GM19351 (cell line): Measurements from ENCODE around the gene TIMM10.

Source experiments
- ATAC-seq: cut with Tn5 transposase; IDR thresholded peaks from one replicate; pipeline ENCODE4 v1.9.1; 2021; ENCODE audit warnings: mild to moderate bottlenecking, moderate library complexity; ENCODE audit not compliant: unreplicated experiment

The TIMM10 gene

DNA sequence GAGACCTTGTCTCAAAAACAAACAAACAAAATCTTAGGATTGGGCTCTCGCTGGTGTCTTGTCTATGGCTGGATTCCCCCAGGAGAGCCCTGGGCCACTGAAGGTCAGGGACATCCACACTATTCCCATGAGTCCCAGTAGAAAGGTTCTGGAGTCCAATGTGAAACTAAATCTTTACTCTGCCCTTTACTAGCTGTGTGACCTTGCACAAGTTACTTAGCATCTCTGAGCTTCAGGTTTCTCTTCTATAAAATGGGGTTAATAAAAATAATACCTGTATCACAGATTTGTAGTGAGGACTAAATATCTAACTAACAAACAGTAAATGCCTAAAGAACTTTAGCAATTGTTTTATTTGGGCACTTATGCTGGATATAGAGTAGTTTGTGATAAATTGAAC, 24.0 kb downstream of the TIMM10 start:
- no peak for ATAC-seq

DNA sequence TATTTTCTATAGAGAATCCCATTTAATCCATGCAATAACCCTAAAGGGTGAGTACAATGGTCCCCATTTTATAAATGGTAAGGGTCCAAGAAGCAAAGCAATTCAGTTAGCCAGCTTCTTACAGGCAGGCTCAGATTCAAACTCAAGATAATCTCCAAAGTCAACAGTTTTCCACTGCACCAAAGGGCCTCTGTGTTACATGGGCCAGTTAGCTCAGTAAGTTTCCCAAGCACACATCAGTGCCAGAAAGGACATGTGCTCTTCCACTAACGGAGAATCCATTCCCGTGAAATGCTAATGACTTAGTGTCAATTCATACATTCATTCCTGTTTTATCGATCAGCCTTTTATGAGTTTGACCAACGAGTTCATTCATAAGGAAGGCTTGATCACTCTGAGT, 26.0 kb downstream of the TIMM10 start:
- no peak for ATAC-seq

DNA sequence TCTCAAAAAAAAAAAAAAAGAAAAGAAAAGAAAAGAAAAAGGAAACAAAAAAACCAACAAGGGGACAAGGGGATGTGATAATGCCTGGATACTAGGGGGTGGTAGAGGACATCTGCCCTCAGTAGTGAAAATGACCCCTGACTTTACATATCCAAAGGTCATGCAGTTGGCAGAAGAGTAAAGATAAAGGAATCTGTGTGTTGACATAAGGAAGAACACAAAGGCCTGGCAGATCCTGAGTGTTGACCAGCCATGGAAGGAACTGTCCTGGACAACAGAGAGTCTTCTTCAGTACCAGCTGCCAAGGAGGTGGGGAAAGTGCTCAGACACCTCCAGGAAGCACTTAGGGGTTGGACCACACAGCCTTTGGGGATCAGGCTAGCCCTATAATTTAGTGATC, 27.7 kb downstream of the TIMM10 start:
- ATAC-seq = no peak

DNA sequence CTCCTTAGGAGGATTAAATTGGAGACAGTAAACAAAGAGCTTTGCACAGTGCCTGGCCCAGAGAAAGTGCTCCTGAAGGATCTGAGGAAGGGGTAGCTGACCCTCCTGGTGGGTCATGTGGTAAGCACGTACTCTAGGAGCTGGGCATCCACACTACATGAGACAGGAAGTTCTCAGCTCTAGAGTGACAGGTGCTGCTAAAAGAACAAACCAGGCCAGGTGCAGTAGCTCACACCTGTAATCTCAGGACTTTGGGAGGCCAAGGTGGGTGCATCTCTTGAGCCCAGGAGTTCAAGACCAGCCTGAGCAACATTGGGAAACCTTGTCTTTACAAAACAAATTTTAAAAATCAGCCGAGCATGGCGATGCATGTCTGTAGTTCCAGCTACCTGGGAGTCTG, 28.2 kb downstream of the TIMM10 start:
- ATAC-seq = no peak

DNA sequence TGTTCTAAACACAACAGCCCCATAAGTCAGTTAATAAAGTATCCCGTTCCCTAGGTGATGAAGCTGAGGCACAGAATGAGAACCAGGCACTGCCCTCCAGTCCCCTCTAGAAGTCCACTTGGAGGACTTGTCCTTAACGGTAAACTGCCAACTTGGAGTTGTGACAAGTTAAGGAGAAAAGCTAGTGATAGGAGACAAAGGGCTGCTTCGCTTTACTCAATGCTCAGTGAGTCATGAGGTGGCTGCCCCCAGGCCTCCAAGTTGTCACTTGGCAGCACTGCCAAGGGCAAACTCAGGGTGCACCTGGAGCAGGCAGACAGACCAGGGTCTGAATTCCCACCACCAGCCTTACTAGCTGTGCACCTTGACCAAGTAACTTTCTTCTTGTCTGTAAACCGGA, 28.6 kb downstream of the TIMM10 start:
- no peak for ATAC-seq

DNA sequence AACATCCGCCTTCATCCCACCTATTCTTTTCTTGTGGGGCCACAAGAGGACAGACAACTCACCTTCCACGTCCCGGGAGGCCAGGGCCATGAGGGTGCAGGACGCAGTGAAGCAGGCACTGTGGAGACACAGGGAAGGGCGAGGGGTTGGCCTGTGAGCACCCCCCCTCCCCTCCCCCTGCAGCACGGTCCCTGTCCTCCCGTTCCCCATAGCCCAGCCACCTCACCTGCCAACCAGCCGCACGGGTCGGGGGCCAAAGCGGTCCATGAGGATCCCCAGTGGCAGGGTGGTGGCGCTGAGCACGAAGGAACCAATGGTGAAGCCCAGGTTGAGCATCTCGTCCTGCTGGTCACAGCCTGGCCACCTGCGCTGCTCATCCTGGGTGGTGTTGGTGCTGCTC, 29.6 kb downstream of the TIMM10 start:
- ATAC-seq = no peak

DNA sequence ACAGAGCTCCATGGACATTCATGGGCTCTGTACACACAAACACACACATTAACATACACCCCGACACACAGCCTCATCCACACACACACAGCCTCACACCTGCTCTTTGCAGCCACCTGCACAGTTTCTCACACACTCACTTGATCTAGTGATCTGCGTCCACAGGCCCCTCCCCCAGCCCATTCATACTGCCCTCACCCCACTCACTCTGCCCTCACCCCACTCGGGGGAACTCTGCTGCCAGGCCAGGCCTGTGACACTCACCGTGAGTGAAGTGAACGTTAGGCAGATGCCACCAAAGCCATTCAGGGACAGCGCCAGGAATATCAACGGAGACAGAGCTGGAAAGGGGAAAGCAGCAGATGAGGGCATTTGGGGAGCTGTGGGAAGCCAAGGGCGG, 30.0 kb downstream of the TIMM10 start:
- ATAC-seq = no peak

DNA sequence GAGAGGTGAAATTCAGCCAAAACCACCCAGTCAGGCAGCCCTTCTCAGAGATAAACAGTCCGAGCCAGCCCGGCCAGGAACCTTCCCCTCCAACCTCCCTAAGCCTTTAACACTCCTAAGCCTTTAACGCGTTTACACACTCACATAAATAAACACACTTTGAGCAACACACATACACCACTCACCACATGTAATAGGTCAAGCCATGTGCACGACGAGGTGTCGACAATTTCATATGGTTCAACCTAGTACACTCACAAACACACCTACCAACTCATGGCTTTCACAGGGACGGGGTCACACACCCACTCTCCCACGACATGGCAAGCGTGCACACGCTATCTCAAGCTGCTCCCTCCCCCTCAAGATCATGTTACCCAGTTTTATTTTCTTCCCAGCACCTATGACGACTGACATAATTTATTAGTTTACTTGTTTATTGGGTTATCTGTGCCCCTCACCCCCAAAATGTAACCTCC, 30.5 kb downstream of the TIMM10 start:
- no peak for ATAC-seq

DNA sequence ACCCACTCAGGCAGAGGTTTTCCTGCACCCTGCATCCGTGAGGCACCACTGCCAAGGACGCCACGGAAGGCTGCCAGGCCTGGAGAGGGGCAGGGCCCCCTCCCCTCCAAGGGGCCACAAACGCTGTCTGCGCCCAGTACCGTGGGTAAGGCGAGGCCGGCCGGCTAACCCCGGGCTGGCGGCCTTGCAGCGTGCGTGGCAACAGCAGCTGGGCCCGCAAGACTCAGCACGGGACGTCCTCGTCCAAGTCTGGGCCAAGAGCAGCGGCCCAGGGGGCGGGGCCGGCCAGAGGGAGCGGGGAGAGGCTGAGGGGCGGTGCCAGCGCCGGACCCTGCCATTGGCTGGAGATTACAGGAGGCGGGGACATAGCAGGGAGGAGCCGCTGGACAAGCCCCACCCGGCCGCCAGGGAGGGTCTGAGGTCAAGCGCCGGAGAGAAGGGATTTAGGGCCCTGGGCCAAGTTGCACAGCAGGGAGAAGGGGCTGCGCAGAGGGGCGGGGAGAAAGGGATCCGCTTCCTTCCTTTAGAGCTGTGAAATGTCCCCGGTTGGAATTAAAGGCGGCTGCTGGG, 31.1 kb downstream of the TIMM10 start:
- peak; percentile 59 for ATAC-seq

DNA sequence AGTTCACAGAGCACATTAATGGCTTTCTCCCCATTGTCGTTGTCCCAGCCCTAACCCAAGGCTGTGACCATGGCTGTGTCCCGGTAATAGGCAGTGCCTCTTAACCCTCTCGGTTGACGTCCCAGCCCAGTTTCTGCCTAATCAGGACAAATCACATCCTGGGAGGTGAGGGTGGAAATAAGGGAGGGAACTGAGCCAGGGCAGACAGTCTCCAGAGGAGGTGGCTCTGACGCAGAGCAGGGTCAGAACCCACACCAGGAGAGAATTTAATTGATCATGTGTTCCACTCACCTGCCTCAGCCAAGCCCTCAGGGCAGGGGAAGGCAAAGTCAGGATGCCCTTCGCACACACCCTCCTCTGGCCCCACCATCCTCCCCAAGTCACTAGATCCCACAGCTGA, 32.0 kb downstream of the TIMM10 start:
- ATAC-seq = no peak

DNA sequence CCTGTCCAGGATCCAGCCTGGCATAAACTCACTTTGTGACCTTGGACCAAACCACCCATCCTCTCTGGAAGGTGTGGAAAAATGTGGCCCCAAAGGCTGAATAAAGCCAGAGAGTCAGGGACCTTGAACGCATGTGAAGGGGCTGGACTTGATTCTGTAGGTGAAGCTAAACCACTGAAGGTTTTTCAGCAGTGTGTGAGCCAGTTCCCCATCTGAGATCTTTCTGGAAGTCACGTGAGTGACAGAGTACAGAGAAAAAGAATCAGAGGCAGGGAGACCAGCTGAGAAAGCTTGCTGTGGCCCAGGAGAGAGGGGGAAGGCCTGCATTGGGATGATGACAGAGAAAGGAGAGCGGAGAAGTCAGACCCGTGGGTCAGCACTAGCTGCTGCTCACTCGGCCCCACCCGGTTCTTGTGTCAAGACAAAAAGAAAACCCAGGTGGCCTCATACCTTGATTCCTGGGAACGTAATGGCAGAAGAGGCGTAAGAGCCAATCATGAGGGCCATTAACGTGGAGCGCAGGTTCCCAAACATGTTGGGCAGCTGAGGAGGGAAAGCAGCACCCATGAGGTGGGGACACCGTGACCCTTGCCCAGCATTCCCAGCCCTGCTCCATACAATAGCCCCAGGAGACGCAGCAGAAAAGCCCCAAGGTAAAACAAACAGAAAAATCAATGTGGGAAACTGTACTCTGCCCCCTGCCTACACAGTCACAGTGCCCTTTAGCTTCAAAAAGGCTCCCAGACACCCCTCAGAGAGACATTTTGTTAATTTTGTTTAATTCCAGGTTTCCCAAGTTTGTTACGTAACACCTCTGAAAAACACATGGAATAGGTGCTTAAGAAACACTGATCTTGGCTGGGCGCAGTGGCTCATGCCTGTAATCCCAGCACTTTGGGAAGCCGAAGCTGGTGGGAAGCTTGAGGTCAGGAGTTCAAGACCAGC, 33.0 kb downstream of the TIMM10 start:
- no peak for ATAC-seq

DNA sequence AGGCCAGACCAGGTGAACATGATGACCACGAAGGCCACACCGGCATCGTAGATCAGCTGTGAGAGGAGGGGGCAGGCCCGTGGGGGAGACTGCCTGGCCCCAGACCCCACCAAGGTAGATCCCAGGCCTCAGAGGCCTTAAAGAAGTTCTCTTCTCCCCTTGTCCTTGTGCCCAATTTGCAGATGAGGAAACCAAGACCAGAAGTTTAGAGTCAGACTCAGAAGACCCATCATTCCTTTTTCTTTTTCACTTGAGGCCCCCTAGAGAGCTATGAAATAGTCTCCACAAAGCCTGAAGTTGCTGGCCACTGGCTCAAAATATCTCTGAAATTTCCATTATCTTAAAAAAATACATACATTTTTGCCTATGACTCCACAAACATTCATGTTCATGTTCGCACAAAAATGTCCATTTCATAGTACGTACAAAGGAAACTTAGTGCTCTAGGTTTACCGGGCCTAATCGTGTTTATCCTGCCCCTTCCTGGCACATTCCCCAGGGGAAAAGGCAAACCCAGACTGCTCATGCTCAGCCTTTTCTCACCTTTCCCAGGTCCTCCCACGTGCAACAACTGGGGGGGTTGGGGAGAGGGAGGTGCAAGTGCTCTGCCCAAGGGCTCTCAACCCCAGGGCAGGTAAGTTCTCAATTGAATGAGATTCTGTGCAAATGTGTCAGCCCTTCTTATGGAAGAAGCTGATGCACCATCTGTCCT, 34.3 kb downstream of the TIMM10 start:
- ATAC-seq = no peak

DNA sequence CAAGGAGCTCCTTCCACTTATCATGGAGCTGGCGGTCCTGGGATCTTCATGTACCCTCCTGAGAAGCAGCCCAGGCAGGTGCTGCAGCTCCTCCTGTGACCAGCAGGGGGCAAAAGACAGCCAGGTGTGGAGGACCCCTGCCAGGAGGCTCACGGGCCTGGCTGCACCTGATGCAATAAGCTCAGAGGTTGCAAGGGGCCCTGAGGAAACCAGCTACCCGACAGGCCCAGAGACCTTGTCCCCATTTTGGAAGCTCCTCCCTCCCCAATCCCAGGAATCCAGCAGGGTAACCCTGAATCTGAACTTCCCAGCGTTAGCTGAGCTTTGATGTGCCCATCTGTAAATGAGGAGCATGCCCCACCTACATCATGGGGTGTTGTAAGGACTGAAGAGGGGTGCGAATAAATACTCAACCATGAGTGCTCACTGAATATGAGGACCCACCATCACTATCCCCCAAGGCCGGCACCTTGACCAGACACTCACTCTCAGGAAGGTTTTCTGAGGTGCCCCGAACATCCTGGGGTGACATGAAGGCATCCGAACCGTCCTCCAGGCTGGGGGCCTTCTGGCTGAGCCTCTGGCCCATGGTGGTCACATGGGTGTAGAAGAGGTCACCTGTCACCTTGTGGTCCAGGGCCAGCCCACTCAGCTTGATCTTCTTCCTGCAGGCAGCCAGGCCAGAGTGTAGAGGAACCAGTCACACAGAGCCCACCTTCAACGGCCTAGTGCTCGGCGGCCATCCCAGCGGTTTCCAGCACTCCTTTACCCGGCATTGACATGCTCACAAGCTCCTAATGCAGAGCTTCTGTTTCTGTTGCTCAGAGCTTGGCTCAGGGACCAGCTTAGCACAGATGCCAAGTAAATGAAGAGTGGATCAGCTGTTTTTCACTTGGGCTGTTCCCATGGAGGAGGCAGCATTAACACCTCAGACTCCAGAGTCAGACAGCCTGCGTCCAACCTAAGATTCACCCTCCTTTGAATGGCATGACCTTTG, 36.7 kb downstream of the TIMM10 start:
- peak; percentile 88 for ATAC-seq

DNA sequence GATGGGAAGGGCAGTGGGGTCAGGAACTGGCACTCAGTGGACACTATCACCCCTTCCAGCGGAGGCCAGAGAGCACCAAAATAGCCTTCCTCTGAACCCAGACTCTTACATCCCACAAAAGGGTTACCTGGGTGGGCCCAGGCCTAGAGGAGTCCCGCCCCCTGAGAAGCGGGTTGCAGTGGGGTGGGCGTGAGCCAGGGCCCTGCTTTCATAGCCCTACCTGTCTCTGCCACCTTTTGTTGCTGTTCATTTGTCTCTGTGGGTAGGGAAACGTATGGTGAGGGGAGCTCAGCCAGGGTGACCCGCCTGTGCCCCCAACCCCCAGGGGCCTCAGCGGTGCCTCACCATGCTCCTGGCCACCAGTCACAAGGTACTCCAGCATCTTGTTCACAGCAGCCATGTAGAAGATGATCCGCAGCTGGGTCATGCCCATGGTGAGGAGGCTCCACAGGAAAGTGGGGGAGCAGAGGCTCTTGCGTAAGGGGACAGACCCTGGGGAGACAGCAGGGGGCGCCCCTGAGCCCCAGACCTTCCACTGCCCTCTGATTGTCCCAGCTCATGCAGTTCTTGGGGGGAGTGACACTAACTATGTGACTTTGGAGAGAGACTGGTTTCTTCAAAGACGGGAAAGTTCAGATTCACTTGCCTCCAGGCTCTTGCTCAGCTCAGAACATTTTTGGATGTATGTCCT, 39.0 kb downstream of the TIMM10 start:
- peak; percentile 53 for ATAC-seq

DNA sequence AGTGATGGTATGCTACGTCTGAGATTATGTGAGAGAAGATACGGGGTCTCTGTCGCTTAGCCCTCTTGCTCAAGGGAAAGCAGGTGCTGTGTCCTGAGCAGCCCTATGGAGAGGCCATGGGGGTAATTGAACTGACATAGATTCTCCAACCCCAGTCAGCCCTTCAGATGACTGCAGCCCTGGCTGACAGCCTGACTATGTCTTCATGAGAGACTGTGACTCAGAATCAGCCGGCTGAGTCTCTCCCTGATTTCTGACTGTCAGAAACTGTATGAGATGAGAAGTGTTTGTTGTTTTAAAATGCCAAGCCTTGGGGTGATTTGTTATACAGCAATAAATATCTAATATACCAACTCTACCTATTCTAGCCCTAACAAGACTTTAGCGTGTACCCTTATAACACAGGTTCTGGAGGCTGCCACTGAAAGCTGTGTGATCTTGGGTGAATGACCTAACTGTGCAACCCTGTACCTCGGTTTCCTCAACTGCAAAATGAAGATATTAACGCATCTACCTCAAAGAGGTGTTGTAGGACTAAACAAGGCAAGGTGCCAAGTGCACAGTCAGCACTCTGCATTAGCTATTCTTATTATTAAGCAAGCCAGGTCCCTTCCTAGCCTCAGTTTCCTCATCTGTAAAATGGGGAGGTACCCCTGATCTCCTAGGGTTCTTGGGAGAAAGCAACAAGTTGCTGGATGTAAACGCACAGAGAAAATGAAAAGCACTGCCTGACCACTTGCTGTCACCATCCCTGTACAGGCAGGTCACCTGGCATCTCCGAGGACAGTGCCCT, 39.9 kb downstream of the TIMM10 start:
- ATAC-seq = no peak

DNA sequence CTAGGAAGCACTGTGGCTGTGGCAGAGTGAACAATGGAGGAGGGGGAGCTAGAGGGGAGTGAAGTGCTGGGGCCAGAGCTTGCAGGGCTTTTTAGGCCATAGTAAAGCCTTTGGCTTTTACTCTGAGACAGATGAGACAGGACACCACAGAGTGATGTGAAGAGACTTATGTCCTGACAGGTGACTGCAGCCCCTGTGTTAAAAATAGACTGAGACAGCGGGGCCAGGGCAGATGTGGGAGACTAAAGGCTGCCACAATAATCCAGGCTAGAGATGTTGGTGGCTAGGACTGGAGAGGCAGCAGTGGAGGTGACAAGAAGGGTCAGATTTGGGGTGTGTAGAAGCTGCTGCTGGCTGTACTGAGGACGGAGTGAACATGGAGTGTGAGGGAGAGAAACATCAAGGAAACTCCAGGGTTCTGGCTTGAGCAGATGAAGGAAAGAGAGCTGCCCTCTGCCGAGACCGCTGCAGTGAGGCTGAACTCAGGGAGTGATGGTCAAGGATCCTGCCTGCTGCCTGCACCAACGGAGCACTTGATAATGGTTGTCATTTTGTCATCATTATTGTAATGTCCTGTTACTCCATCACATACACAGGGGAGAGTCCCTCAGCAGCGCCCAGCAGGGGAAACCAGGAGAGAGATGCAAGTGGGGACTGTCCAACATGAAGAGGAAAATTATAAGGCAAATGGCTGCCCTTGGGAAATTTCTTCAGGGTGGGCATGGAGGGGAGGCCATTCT, 42.5 kb downstream of the TIMM10 start:
- ATAC-seq = no peak

DNA sequence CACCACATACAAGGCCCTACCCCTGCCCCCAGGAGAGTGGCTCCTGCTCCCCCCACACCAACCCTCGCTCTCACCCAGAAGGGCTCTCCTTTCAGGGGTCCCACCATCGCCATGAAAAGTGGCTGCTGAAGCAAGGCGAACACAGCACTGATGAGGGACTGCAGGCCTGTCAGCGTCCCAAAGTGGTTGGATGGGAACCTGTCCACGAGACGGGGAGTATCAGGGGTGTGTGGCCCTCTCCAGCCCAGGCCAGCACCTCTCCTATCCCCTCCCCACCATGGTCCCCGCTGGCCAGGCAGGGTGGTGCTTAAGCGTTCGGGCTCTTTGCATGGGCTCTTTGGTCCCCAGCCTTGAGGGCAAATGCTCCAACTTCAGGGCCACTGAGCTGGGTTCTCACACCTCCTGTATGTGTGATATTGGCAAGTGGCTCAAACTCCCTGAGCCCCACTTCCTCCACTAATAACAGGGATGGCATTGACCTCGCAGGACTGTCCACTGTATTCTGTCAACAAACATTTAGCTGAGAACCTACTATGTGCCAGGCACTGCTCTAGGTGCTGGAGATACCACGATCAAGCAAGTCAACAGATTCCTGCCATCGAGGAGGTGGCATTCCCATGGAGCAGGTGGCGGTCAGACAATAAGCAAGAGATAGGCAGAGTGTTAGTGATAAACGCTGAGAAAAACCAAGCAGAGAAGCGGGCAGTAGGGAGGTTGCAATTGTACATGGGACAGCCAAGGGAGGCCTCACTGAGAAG, 43.4 kb downstream of the TIMM10 start:
- ATAC-seq = no peak
